ENCODE measurements around the gene HAVCR2. TPM values are rescaled to one million over a fixed set of nuclear protein-coding genes. Genes with fewer than 3 reads are reported as not detected.

The HAVCR2 gene
- total and polyA plus RNA-seq, 7 donors: 3.6 to 21.7 (median 6.4) TPM

DNA sequence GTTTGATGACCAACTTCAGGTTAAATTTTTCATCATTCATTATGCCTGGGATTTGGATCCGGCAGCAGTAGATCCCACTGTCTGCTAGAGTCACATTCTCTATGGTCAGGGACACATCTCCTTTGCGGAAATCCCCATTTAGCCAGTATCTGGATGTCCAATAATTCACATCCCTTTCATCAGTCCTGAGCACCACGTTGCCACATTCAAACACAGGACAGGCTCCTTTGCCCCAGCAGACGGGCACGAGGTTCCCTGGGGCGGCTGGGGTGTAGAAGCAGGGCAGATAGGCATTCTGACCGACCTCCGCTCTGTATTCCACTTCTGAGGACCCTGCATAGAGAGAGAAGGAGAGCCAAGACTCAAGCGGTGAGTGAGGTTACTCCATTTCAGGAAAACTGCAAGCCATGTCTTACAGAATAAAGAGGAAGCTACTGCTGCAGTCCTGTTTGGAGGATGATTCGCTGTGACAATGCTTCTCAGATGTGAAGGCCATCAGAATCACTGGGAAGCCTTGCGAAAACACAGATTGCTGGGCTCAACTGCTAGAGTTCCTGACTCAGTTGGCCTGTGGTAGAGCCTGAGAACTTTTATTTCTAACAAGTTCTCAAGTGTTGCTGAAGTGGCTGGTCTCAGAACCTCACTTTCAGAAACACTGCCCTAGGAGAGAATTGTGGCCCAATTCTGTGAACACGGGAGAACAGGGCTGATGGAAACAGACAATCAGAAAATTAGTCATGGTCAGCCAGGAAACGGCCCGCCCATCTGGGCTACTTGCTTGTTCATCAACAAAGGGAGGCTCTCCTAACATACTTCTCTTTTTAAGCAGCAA lies 2.0 kb downstream of the HAVCR2 start:
- H3K4me3 ChIP-seq: peak overlapping the region in 1 of 4 donors; percentile 4
- TF ChIP-seq, protein P1, sequence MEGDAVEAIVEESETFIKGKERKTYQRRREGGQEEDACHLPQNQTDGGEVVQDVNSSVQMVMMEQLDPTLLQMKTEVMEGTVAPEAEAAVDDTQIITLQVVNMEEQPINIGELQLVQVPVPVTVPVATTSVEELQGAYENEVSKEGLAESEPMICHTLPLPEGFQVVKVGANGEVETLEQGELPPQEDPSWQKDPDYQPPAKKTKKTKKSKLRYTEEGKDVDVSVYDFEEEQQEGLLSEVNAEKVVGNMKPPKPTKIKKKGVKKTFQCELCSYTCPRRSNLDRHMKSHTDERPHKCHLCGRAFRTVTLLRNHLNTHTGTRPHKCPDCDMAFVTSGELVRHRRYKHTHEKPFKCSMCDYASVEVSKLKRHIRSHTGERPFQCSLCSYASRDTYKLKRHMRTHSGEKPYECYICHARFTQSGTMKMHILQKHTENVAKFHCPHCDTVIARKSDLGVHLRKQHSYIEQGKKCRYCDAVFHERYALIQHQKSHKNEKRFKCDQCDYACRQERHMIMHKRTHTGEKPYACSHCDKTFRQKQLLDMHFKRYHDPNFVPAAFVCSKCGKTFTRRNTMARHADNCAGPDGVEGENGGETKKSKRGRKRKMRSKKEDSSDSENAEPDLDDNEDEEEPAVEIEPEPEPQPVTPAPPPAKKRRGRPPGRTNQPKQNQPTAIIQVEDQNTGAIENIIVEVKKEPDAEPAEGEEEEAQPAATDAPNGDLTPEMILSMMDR (IDR thresholded peaks at IDR 0.05): no peak
- TF ChIP-seq POLR2AphosphoS5 (IDR thresholded peaks at IDR 0.05) (no peak), EP300 (IDR thresholded peaks at IDR 0.05) (no peak)
- H3K27me3 ChIP-seq: no peaks in the 10 kb centered on the region
- intact Hi-C loops (cut with DNase I): no loop called here
- no peaks in the 10 kb centered on the region for H3K36me3 ChIP-seq
- no peaks in the 10 kb centered on the region for H3K9me3 ChIP-seq
- WGBS, 2 donors: 83 to 87% methylated on average over 14 of the region's 14 CpGs
- H3K27ac ChIP-seq: peak overlapping the region in 2 of 4 donors; percentile 27 to 34
- H3K4me1 ChIP-seq: no peaks in the 10 kb centered on the region
- no peak for DNase-seq

DNA sequence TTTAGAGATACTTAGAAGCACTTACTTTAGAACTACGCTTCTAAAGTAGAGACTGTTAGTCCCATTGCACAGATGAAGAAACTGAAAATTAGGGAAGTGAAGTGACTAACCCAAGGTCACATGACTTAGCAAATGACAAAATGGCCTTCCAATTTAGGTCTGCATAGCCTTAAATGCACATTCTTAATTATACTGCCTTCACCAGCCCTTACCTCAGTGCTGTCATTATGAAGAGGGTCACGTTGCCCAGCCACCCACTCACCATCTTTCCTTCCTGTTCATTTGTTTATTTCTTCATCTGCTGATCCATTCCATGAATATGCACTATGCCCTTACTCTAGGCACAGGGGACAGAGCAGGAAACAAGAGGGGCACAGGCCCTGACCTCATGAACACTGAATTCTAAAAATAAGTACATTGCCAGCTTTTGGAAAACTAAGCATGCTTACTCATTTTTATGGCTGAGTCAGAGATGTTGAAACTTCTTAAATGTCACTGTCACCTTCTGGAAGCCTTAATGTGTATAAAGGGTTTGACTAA lies 8.6 kb downstream of the HAVCR2 start:
- Histone ChIP-seq H3K27ac (no peak overlapping the region), H3K4me3 (no peak overlapping the region), H3K4me1 (no peaks in the 10 kb centered on the region), H3K36me3 (no peaks in the 10 kb centered on the region), H3K27me3 (no peaks in the 10 kb centered on the region), H3K9me3 (no peaks in the 10 kb centered on the region)
- intact Hi-C loops (cut with DNase I): no loop called here
- no peak for TF ChIP-seq POLR2A (IDR thresholded peaks at IDR 0.05)
- TF ChIP-seq, protein P1 (IDR thresholded peaks at IDR 0.05): no peak
- TF ChIP-seq EP300 (IDR thresholded peaks at IDR 0.05): no peak
- no peak for TF ChIP-seq POLR2AphosphoS5 (IDR thresholded peaks at IDR 0.05)
- 64% methylated on average over 2 of the region's 2 CpGs for WGBS, 2 donors
- DNase-seq: no peak

DNA sequence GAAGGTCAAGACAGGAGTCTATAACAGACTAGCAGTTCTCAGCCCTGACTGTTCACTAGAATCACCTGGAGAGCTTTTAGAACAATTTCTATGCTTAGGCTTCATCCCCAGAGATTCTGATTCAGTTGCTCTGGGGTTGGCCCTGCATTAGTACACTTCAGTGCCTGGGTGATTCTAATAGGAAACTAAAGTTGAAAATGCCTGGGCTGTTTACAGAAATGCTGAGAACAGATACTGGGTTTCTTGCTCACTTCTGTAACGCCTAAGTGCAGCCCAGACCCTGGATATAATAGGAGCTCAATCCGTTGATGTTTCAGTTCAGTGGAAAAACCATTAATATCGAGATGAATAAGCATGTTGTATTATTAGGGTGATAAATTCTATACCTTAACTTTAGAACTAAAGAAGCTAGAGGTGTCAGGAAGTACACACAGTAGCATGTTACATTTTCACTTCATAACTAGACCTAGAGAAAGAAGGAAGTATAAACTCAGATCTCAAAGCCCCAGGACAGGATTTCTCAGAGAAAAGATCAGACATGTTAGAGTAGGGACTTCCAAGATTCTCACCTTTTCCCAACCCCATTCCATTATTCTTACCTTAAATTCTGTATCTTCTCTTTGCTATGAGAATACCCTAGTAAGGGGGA lies 20.4 kb downstream of the HAVCR2 start:
- 78 to 80% methylated on average over 3 of the region's 3 CpGs for WGBS, 2 donors
- intact Hi-C loops (cut with DNase I): no loop called here

DNA sequence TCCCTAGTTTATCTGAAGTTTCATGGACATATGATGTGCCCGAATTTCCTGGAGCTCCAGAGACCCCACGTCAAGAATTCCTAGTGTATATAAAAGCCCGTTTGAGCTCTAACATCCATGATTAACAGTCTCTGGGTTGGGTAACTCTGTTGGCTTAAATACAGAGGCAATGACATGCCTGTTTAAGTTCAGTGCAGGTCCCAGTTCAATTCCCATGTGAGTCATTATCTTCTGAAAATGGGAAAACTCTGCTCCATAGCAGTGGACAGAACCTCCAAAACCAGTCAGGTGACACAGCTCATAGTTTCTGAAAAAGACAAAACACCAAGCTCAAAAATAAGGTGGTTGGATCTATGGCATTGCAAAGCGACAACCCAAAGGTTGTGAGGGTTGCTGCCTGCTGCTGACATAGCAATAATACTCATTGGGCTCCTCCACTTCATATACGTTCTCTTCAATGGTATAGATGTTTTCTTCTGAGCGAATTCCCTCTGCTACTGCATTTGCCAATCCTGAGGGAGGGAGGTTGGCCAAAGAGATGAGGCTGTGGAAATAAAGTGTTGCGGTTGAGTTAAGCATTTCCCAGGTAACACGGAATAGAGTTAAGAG lies 22.0 kb downstream of the HAVCR2 start:
- TF ChIP-seq POLR2AphosphoS5 (IDR thresholded peaks at IDR 0.05): no peak
- TF ChIP-seq POLR2A (IDR thresholded peaks at IDR 0.05): no peak
- TF ChIP-seq, protein P1 (IDR thresholded peaks at IDR 0.05): no peak
- no peak for TF ChIP-seq EP300 (IDR thresholded peaks at IDR 0.05)
- DNase-seq: no peak
- 88 to 94% methylated on average over 8 of the region's 8 CpGs for WGBS, 2 donors
- no peak overlapping the region for H3K27ac ChIP-seq
- intact Hi-C loops (cut with DNase I): no loop called here
- H3K4me3 ChIP-seq: no peak overlapping the region
- no peaks in the 10 kb centered on the region for H3K9me3 ChIP-seq
- no peaks in the 10 kb centered on the region for H3K36me3 ChIP-seq
- no peaks in the 10 kb centered on the region for H3K4me1 ChIP-seq
- H3K27me3 ChIP-seq: no peaks in the 10 kb centered on the region

More for the DNA sequence above, 20.4 kb downstream of the HAVCR2 start:
- Histone ChIP-seq H3K9me3 (no peaks in the 10 kb centered on the region), H3K4me1 (no peaks in the 10 kb centered on the region), H3K4me3 (no peak overlapping the region), H3K36me3 (no peaks in the 10 kb centered on the region), H3K27me3 (no peaks in the 10 kb centered on the region), H3K27ac (no peak overlapping the region)
- DNase-seq: no peak
- TF ChIP-seq POLR2AphosphoS5 (IDR thresholded peaks at IDR 0.05): no peak
- TF ChIP-seq POLR2A (IDR thresholded peaks at IDR 0.05): no peak
- TF ChIP-seq EP300 (IDR thresholded peaks at IDR 0.05): no peak
- TF ChIP-seq, protein P1 (IDR thresholded peaks at IDR 0.05): no peak
